ENCODE data around the gene DCLRE1B.

DNA sequence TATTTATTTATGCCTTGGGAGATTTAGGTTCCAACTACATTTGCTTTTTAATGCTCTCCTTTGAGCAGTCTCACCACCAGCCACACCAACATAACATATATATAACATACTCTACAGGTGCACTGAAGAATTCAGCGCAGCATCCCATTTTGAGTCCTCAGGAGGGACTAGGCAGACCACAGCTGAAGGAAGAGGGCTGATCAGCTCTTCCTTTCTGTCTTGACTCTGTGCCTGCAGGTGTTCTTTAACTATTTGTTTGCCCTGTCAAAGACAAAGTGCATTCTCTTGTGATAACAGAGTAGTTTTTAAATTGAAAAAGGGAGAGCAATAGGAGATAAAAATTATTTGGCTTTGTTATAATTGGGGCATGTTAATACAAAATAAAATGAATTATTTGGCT, 41.0 kb downstream of the DCLRE1B start:
- TF ChIP-seq RAD21 (IDR thresholded peaks at IDR 0.05): no peak
- TF ChIP-seq, protein P1, sequence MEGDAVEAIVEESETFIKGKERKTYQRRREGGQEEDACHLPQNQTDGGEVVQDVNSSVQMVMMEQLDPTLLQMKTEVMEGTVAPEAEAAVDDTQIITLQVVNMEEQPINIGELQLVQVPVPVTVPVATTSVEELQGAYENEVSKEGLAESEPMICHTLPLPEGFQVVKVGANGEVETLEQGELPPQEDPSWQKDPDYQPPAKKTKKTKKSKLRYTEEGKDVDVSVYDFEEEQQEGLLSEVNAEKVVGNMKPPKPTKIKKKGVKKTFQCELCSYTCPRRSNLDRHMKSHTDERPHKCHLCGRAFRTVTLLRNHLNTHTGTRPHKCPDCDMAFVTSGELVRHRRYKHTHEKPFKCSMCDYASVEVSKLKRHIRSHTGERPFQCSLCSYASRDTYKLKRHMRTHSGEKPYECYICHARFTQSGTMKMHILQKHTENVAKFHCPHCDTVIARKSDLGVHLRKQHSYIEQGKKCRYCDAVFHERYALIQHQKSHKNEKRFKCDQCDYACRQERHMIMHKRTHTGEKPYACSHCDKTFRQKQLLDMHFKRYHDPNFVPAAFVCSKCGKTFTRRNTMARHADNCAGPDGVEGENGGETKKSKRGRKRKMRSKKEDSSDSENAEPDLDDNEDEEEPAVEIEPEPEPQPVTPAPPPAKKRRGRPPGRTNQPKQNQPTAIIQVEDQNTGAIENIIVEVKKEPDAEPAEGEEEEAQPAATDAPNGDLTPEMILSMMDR (IDR thresholded peaks at IDR 0.05; ENCODE audit: low read depth, low read length, missing input control): no peak

Measured in liver (tissue), 3 donors.